ENCODE measurements around the gene FAM216A. TPM values are rescaled to one million over a fixed set of nuclear protein-coding genes. Genes with fewer than 3 reads are reported as not detected.

FAM216A gene
- total and polyA plus RNA-seq, 12 donors: 5.0 to 20.0 (median 9.6) TPM

DNA sequence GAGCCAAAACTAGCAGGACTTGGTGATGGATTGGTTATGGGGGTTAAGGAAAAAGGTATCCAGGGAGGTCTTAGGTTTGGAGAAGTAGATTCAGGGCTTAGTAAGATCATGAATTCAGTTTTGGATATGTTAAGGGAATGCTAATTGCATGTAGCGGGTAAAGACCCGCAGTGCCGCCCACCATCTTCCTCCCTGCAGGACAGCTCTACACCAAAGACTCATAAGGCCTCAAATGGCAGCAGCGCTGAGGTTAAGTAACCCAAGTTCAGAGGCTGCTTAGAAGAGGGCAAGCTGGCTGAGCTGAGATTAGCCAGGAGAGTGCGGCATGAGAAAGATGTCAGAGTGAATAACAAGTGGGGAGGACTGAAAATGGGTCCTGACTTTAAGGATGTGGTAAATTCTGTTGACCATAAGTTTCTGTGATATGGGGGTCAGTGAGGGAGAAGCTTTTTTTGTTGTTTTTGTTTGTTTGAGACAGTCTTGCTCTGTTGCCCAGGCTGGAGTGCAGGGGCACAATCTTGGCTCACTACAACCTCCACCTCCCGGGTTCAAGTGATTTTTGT is 59.7 kb downstream of the FAM216A start:
- 94 to 97% (median 95%) methylated on average over 6 of the region's 6 CpGs for WGBS, 4 donors
- H3K27ac ChIP-seq: no peak overlapping the region
- no peak for TF ChIP-seq POLR2A (IDR thresholded peaks at IDR 0.05)
- TF ChIP-seq, protein P1, sequence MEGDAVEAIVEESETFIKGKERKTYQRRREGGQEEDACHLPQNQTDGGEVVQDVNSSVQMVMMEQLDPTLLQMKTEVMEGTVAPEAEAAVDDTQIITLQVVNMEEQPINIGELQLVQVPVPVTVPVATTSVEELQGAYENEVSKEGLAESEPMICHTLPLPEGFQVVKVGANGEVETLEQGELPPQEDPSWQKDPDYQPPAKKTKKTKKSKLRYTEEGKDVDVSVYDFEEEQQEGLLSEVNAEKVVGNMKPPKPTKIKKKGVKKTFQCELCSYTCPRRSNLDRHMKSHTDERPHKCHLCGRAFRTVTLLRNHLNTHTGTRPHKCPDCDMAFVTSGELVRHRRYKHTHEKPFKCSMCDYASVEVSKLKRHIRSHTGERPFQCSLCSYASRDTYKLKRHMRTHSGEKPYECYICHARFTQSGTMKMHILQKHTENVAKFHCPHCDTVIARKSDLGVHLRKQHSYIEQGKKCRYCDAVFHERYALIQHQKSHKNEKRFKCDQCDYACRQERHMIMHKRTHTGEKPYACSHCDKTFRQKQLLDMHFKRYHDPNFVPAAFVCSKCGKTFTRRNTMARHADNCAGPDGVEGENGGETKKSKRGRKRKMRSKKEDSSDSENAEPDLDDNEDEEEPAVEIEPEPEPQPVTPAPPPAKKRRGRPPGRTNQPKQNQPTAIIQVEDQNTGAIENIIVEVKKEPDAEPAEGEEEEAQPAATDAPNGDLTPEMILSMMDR (IDR thresholded peaks at IDR 0.05): no peak
- H3K27me3 ChIP-seq: no peaks in the 10 kb centered on the region
- H3K9me3 ChIP-seq (replicated peaks in 1 of 3): no peaks in the 10 kb centered on the region
- peaks cover 11 to 16% of the 10 kb centered on the region in 2 donors for H3K4me1 ChIP-seq (replicated peaks in 1 of 2)
- DNase-seq: peak in 1 of 7 donors; percentile 7
- intact Hi-C loops (cut with DNase I): no loop called here
- H3K36me3 ChIP-seq (replicated peaks in 1 of 2): no peaks in the 10 kb centered on the region
- no peak overlapping the region for H3K4me3 ChIP-seq

DNA sequence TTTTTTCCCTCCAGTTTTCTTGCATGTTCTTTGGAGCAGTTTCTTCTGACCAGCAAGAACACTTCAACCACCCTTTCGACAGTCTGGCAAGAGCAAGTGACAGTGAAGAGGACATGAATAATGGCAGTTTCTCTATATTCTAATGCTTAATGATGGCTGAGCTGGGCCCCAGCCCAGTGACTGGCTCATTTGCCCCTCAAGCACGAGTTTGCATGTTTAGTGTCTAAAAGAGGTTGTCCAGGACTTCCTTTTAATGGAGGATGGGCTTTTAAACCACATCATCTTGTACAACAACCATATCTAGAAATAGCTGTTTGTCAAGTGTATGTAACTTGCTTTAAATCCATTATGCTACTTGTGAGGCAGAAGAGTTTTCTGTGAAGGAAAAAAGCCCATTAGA is 61.9 kb downstream of the FAM216A start:
- Histone ChIP-seq H3K27ac (no peak overlapping the region), H3K27me3 (no peaks in the 10 kb centered on the region), H3K9me3 (replicated peaks in 1 of 3) (no peaks in the 10 kb centered on the region), H3K4me1 (replicated peaks in 1 of 2) (peaks cover 11 to 16% of the 10 kb centered on the region in 2 donors), H3K4me3 (no peak overlapping the region), H3K36me3 (replicated peaks in 1 of 2) (peaks cover 0 to 3% of the 10 kb centered on the region in 2 donors)
- 76 to 90% (median 85%) methylated on average over 2 of the region's 2 CpGs for WGBS, 4 donors
- intact Hi-C loops (cut with DNase I): no loop called here
- no peak for TF ChIP-seq POLR2A (IDR thresholded peaks at IDR 0.05)
- TF ChIP-seq, protein P1 (IDR thresholded peaks at IDR 0.05): no peak
- DNase-seq: no peak

DNA sequence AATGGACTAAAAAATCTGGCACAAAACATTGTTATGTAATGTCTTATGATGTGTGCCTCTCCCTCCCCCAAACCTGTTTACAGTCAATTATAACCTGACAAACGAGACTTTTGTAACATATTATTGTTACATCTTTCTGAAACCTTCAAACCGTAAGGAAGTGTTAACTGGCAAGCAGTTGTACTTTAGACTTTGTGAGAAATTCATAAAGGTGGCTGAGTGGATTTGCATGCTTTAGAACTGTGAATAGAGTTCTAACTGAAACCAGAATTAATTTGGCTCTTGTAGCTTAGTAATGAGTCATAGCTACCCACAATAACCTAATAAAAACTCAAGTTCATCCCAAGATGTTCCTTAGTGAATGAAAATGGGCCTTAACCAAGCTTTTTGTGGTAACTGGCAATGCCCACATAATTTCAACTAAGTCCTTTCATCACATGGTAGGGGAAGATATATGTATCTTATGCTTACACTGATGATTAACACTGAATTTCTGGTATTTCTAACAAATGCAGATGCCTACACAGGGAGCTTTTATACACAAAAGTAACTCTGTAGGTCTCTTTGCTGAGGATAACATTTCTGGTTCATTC is 63.2 kb downstream of the FAM216A start:
- Histone ChIP-seq H3K27me3 (no peaks in the 10 kb centered on the region), H3K4me3 (no peak overlapping the region), H3K4me1 (replicated peaks in 1 of 2) (peaks cover 11 to 16% of the 10 kb centered on the region in 2 donors), H3K9me3 (replicated peaks in 1 of 3) (no peaks in the 10 kb centered on the region), H3K27ac (peak overlapping the region in 1 of 5 donors; percentile 13), H3K36me3 (replicated peaks in 1 of 2) (peaks cover 0 to 16% of the 10 kb centered on the region in 2 donors)
- 41 to 60% (median 49%) methylated on average over 2 of the region's 2 CpGs for WGBS, 4 donors
- intact Hi-C loops (cut with DNase I): no loop called here
- DNase-seq: no peak
- no peak for TF ChIP-seq POLR2A (IDR thresholded peaks at IDR 0.05)
- TF ChIP-seq, protein P1 (IDR thresholded peaks at IDR 0.05): no peak

DNA sequence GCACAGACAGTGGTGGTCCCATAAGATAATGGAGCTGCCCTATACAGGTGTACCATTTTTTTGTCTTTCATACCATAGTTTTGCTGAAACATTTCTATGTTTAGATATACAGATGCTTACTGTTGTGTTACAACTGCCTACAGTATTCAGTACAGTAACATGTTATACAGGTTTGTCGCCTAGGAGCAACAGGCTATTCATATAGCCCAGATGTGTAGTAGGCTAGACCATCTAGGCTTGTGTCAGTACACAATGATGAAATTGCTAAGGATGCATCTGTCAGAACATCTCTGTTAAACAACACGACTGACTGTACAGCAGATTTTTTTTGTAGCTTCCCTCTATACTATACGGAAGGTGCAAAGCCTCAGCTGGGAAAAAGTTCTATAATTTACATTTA is 64.0 kb downstream of the FAM216A start:
- DNase-seq: no peak
- Histone ChIP-seq H3K4me1 (replicated peaks in 1 of 2) (peaks cover 19 to 22% of the 10 kb centered on the region in 2 donors), H3K36me3 (replicated peaks in 1 of 2) (peaks cover 0 to 17% of the 10 kb centered on the region in 2 donors), H3K9me3 (replicated peaks in 1 of 3) (no peaks in the 10 kb centered on the region), H3K27ac (no peak overlapping the region), H3K4me3 (no peak overlapping the region), H3K27me3 (no peaks in the 10 kb centered on the region)
- no peak for TF ChIP-seq POLR2A (IDR thresholded peaks at IDR 0.05)
- TF ChIP-seq, protein P1 (IDR thresholded peaks at IDR 0.05): no peak
- WGBS, 4 donors: 86 to 95% (median 93%) methylated on average over 3 of the region's 3 CpGs
- intact Hi-C loops (cut with DNase I): no loop called here

Data from adrenal gland (tissue), 12 donors.